ENCODE data around the gene HIF1AN. TPM values are rescaled to one million over a fixed set of nuclear protein-coding genes. Genes with fewer than 3 reads are reported as not detected.

Gene HIF1AN
- total RNA-seq, 1 donor from 2014 or later: 19.3 TPM

DNA sequence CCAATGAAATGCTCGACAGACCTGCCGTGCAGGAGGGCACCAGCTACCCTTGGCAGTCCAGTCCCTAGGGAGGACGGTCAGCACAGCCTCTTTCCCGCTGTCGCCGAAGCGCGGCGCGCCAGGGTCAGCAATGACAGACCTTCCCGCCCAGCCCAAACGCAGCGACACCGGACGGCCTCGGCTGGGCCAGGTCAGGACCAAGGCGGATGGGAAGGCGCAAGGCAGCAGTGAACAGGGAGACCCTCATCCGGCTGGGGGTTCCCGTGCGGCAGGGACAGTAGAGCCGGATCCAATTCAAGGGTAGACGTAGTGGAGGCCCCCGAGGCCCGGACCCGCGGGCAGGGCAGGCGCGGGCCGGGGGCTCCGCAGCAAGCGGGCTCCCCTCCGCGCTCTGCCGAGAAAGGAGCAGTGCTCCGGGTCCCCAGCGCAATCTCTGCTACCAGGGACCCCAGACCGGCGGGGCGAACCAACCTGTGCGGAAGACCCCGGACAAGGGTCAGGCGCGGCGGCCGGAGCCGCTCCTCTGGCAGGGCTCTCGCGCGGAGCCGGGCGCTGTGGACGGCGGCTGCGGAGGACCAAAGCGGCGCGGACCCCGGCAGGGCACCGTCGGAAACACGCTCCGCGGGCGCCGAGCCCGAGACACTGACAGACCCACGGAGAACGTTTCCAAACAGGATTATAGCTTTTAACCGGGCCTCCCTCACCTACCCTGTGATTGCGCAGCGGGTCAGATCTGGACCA is 16.3 kb upstream of the HIF1AN start, which contains the start of gene SEC31B:
Gene SEC31B (minus strand): TSS at position 551 of the 741 bp plus-strand sequence. CDS start 2,909 bp downstream, outside the sequence.
- H3K4me1 ChIP-seq (ENCODE audit: control insufficient read depth in 3 of 3, insufficient read depth in 3 of 3, low read length in 3 of 3): peaks cover 24 to 30% (median 28%) of the 10 kb centered on the region in 3 donors
- H3K27ac ChIP-seq (ENCODE audit: low read depth, low read length): peak within 1 kb of the TSS; percentile 67
- H3K4me3 ChIP-seq (ENCODE audit: low read length in 3 of 3): peak within 1 kb of the TSS; percentile 73 to 86 (median 79)
- no peaks in the 10 kb centered on the region for H3K27me3 ChIP-seq (ENCODE audit: control insufficient read depth in 3 of 3, insufficient read depth in 3 of 3, low read length in 3 of 3)
- no peaks in the 10 kb centered on the region for H3K9me3 ChIP-seq (ENCODE audit: control insufficient read depth in 3 of 3, low read length in 3 of 3)
- peaks cover 11 to 24% (median 16%) of the 10 kb centered on the region in 3 donors for H3K36me3 ChIP-seq (ENCODE audit: control insufficient read depth in 3 of 3, insufficient read depth in 3 of 3, low read length in 3 of 3)
- H3K9ac ChIP-seq (ENCODE audit: low read depth in 1 of 3, low read length in 3 of 3): peak within 1 kb of the TSS; percentile 65 to 92 (median 79)

DNA sequence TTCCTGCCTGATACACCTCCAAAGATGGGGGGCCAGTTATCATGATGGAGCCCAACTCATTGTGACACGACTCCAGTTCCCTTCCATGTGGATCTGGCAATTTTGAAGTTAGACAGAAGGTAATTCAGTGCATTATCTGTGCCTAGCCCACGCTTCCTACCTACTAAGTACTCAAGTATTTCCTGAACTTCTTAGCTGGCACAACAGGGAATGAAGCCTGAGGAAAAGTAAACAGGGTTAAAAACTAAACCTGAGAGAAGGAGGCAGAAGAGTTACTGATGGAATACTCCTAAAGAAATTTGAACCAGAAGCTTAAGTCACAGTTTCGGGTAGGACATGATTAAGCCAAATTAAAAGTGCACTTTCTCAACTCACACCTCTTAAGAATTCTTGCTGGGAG is 14.9 kb upstream of the HIF1AN start:
- Histone ChIP-seq H3K27me3 (ENCODE audit: control insufficient read depth in 3 of 3, insufficient read depth in 3 of 3, low read length in 3 of 3) (no peaks in the 10 kb centered on the region), H3K27ac (ENCODE audit: low read depth, low read length) (no peak overlapping the region)

DNA sequence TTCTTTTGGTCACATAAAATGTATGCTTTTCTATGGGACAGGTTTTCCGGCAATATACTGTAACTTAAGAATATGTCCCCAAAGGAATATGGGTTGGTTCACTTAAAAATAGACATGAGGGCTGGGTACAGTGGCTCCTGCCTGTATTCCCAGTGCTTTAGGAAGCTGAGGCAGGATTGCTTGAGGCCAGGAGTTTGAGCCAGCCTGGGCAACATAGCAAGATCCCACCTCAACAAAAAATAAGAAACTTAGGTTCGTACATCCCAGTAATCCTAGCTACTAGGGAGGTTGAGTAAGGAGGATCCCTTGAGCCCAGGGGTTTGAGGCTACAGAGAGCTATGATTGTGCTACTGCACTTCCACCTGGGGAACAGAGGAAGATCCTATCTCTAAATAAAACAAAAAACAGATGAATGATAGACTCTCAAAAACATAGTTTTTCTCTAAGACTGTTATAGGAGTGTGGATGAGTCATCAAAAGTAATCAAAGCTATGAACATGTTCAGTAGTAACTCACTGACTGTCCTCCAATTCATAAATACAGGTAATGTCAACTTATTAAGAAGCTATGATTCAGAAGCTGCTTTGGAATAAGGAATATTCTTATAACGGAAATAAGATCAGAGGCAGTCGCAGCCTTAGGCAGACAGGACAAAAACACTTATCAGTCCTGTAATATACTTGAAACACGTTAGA is 13.5 kb upstream of the HIF1AN start:
- Histone ChIP-seq H3K4me1 (ENCODE audit: control insufficient read depth in 3 of 3, insufficient read depth in 3 of 3, low read length in 3 of 3) (peaks cover 20 to 27% (median 20%) of the 10 kb centered on the region in 3 donors), H3K4me3 (ENCODE audit: low read length in 3 of 3) (no peak overlapping the region), H3K9ac (ENCODE audit: low read depth in 1 of 3, low read length in 3 of 3) (no peak overlapping the region), H3K36me3 (ENCODE audit: control insufficient read depth in 3 of 3, insufficient read depth in 3 of 3, low read length in 3 of 3) (peaks cover 38 to 44% (median 42%) of the 10 kb centered on the region in 3 donors), H3K9me3 (ENCODE audit: control insufficient read depth in 3 of 3, low read length in 3 of 3) (no peaks in the 10 kb centered on the region), H3K27ac (ENCODE audit: low read depth, low read length) (no peak overlapping the region), H3K27me3 (ENCODE audit: control insufficient read depth in 3 of 3, insufficient read depth in 3 of 3, low read length in 3 of 3) (no peaks in the 10 kb centered on the region)

More for the DNA sequence above, 14.9 kb upstream of the HIF1AN start:
- no peak overlapping the region for H3K4me3 ChIP-seq (ENCODE audit: low read length in 3 of 3)
- no peaks in the 10 kb centered on the region for H3K9me3 ChIP-seq (ENCODE audit: control insufficient read depth in 3 of 3, low read length in 3 of 3)
- H3K9ac ChIP-seq (ENCODE audit: low read depth in 1 of 3, low read length in 3 of 3): no peak overlapping the region
- H3K36me3 ChIP-seq (ENCODE audit: control insufficient read depth in 3 of 3, insufficient read depth in 3 of 3, low read length in 3 of 3): peaks cover 24 to 30% (median 29%) of the 10 kb centered on the region in 3 donors
- H3K4me1 ChIP-seq (ENCODE audit: control insufficient read depth in 3 of 3, insufficient read depth in 3 of 3, low read length in 3 of 3): peaks cover 22 to 30% (median 28%) of the 10 kb centered on the region in 3 donors

DNA sequence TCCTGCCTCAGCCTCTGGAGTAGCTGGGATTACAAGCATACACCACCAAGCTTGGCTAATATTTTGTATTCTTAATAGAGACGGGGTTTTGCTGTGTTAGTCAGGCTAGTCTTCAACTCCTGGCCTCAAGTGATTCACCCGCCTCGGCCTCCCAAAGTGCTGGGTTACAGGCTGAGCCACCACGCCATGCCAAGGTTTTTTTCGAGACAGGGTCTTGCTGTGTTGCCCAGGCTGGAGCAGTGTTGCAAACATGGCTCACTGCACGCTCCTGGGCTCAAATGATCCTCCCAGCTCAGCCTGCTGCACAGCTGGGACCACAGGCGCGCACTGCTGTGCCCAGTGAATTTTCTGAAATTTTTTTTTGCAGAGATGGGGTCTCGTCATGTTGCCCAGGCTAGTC is 12.8 kb upstream of the HIF1AN start:
- H3K36me3 ChIP-seq (ENCODE audit: control insufficient read depth in 3 of 3, insufficient read depth in 3 of 3, low read length in 3 of 3): peaks cover 38 to 44% (median 42%) of the 10 kb centered on the region in 3 donors
- H3K4me3 ChIP-seq (ENCODE audit: low read length in 3 of 3): no peak overlapping the region
- H3K4me1 ChIP-seq (ENCODE audit: control insufficient read depth in 3 of 3, insufficient read depth in 3 of 3, low read length in 3 of 3): peaks cover 15 to 28% (median 18%) of the 10 kb centered on the region in 3 donors
- no peak overlapping the region for H3K9ac ChIP-seq (ENCODE audit: low read depth in 1 of 3, low read length in 3 of 3)
- H3K27me3 ChIP-seq (ENCODE audit: control insufficient read depth in 3 of 3, insufficient read depth in 3 of 3, low read length in 3 of 3): no peaks in the 10 kb centered on the region
- no peaks in the 10 kb centered on the region for H3K9me3 ChIP-seq (ENCODE audit: control insufficient read depth in 3 of 3, low read length in 3 of 3)
- no peak overlapping the region for H3K27ac ChIP-seq (ENCODE audit: low read depth, low read length)

DNA sequence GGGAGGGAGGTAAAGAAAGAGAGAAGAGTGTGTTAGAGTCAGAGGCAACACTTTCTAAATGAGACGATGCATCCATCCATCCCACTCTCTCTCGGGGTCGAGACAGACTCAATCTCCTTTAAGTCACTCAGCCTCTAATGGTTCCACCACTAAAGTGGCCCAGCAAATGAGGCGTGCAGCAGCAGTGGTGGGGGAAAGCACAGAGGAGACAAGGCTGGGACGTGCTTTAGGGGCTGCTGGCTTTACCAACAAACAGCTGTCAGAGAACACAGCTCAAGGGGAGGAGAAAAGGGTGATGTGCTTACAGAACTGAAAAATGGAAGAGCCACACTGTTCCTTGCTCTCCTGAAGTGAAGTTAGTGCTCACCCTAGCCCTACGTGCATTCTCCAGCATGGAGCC is 11.5 kb upstream of the HIF1AN start:
- H3K36me3 ChIP-seq (ENCODE audit: control insufficient read depth in 3 of 3, insufficient read depth in 3 of 3, low read length in 3 of 3): peaks cover 38 to 44% (median 42%) of the 10 kb centered on the region in 3 donors
- no peaks in the 10 kb centered on the region for H3K9me3 ChIP-seq (ENCODE audit: control insufficient read depth in 3 of 3, low read length in 3 of 3)
- H3K27me3 ChIP-seq (ENCODE audit: control insufficient read depth in 3 of 3, insufficient read depth in 3 of 3, low read length in 3 of 3): no peaks in the 10 kb centered on the region
- H3K4me3 ChIP-seq (ENCODE audit: low read length in 3 of 3): no peak overlapping the region
- H3K9ac ChIP-seq (ENCODE audit: low read depth in 1 of 3, low read length in 3 of 3): no peak overlapping the region
- H3K27ac ChIP-seq (ENCODE audit: low read depth, low read length): no peak overlapping the region
- H3K4me1 ChIP-seq (ENCODE audit: control insufficient read depth in 3 of 3, insufficient read depth in 3 of 3, low read length in 3 of 3): peaks cover 22 to 30% (median 23%) of the 10 kb centered on the region in 3 donors

DNA sequence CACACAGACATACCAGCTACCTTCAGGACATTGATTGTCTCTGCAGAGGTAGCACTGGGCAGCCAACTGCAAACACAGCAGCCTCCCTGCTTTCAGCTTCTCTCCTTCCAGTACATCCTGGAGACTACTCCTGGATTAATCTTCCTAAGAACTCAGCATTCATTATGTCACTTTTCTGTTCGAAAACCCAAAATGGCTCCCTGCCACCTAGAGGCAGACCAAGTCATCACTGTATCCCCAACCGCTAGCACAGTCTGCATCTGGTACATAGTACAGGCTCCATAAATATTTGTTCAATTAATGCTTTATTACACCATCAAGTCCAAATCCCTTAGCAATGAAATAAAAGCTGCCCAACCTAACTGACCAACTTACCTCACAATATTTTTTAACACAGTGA is 11.1 kb upstream of the HIF1AN start:
- H3K4me1 ChIP-seq (ENCODE audit: control insufficient read depth in 3 of 3, insufficient read depth in 3 of 3, low read length in 3 of 3): peaks cover 21 to 29% (median 24%) of the 10 kb centered on the region in 3 donors
- H3K9ac ChIP-seq (ENCODE audit: low read depth in 1 of 3, low read length in 3 of 3): no peak overlapping the region
- no peak overlapping the region for H3K27ac ChIP-seq (ENCODE audit: low read depth, low read length)
- peaks cover 38 to 44% (median 42%) of the 10 kb centered on the region in 3 donors for H3K36me3 ChIP-seq (ENCODE audit: control insufficient read depth in 3 of 3, insufficient read depth in 3 of 3, low read length in 3 of 3)
- H3K9me3 ChIP-seq (ENCODE audit: control insufficient read depth in 3 of 3, low read length in 3 of 3): no peaks in the 10 kb centered on the region
- H3K27me3 ChIP-seq (ENCODE audit: control insufficient read depth in 3 of 3, insufficient read depth in 3 of 3, low read length in 3 of 3): no peaks in the 10 kb centered on the region
- no peak overlapping the region for H3K4me3 ChIP-seq (ENCODE audit: low read length in 3 of 3)

DNA sequence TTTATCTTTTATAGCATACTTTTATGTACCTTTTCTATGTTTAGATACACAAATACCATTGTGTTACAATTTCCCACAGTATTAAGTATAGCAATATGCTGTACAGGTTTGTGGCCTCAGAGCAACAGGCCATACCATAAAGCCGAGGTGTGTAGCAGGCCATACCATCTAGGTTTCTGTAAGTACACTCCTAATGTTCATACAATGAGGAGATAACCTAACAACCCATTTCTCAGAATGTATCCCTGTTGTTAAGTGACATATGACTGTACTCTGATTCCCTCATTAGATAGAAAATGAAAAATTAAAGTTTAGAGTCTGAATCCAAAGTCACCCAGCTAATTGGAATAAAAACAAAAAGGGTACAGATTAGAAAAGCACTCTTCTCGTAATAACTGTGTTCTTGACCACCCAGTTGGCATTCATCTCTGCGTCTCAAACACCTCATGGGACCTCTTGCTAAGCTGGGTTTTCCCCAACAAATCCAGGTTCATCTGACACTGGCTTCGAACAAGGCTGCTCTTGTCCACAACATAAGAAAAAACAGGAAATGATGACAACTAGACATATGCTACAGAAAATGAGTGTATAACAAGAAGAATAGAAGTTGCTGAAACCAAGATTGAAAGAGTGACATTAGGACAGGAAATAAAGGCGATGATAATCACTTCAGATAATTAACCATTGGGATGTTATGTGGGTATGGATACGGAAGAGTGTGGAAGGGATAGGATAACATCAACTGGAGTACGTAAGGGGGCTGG is 7.4 kb upstream of the HIF1AN start:
- Histone ChIP-seq H3K27ac (ENCODE audit: low read depth, low read length) (peak overlapping the region; percentile 94), H3K4me1 (ENCODE audit: control insufficient read depth in 3 of 3, insufficient read depth in 3 of 3, low read length in 3 of 3) (peaks cover 23 to 28% (median 26%) of the 10 kb centered on the region in 3 donors), H3K4me3 (ENCODE audit: low read length in 3 of 3) (peak overlapping the region; percentile 96 to 99 (median 98)), H3K9ac (ENCODE audit: low read depth in 1 of 3, low read length in 3 of 3) (peak overlapping the region; percentile 95 to 99 (median 96)), H3K9me3 (ENCODE audit: control insufficient read depth in 3 of 3, low read length in 3 of 3) (no peaks in the 10 kb centered on the region), H3K27me3 (ENCODE audit: control insufficient read depth in 3 of 3, insufficient read depth in 3 of 3, low read length in 3 of 3) (no peaks in the 10 kb centered on the region), H3K36me3 (ENCODE audit: control insufficient read depth in 3 of 3, insufficient read depth in 3 of 3, low read length in 3 of 3) (peaks cover 36 to 39% (median 38%) of the 10 kb centered on the region in 3 donors)

DNA sequence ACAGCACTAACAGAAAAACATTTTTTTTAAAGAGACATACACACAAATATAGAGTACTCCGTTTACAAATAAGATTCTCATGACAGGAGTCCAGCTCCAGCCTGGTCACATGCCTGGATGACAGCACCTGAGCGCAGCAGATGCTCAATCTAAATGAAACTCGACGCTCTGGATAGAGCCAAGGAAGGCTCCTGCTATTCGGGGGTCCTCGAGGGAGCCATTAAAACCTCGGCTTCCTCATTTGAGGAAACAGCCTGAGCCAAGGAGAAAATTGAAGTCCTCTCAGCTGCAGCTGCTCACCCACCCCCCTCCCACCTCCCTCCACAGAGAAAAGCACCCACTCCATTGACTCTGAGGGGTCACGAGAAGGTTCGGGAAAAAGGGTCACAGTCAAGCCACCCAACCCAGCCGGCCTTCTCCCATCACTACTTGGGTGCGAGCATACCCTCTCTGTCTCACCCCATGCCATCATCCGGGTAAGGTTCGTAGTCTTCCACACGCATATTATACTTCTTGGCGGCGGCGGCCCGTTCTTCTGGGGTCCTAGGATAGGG is 6.7 kb upstream of the HIF1AN start:
- H3K4me1 ChIP-seq (ENCODE audit: control insufficient read depth in 3 of 3, insufficient read depth in 3 of 3, low read length in 3 of 3): peaks cover 23 to 28% (median 26%) of the 10 kb centered on the region in 3 donors
- H3K27me3 ChIP-seq (ENCODE audit: control insufficient read depth in 3 of 3, insufficient read depth in 3 of 3, low read length in 3 of 3): no peaks in the 10 kb centered on the region
- H3K27ac ChIP-seq (ENCODE audit: low read depth, low read length): peak overlapping the region; percentile 94
- H3K9ac ChIP-seq (ENCODE audit: low read depth in 1 of 3, low read length in 3 of 3): peak overlapping the region; percentile 95 to 99 (median 96)
- H3K36me3 ChIP-seq (ENCODE audit: control insufficient read depth in 3 of 3, insufficient read depth in 3 of 3, low read length in 3 of 3): peaks cover 32% of the 10 kb centered on the region in 3 donors
- peak overlapping the region; percentile 96 to 99 (median 98) for H3K4me3 ChIP-seq (ENCODE audit: low read length in 3 of 3)
- no peaks in the 10 kb centered on the region for H3K9me3 ChIP-seq (ENCODE audit: control insufficient read depth in 3 of 3, low read length in 3 of 3)

DNA sequence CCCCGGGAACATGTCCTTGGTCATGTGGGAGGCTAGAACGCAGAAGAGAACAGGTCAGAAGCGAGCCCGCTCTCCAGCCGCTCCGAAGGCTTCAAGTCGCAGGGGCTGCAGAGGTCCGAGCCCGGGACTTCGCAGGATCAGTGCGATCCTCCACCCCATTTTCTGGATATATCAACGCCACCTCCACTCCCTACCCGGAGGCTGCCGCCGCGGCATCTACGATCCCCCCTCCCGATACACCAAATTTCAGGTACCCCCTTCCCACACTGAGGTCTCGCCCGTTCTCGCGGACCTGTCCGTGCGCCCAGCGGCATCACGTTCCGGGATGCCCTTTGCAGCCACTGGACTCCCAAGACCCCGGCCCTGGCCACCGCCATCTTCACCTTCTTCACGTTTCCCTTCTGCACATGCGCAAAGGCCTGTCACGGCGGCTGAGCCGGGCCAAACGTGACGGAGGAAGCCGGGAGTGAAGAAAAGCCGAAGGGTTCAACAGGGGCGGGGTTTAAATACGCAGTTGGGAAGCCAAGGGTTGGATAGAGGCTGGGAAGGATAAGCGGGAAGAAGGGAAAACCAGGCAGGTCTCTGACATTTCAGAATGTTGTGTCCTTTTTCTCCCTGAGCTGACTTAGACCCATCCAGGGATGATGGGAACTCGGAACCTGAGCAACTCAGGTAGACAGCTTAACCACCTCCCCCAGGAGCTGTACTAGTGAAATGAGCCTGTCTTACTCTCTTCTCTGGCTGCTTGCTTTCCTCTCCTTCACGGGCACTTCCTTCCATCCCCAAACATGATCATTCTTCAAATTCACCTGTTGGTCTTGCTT is 6.1 kb upstream of the HIF1AN start, which contains the start of gene NDUFB8:
Gene NDUFB8 (minus strand): TSS at position 397 of the 824 bp plus-strand sequence. CDS start 20 bp downstream, at position 377.
- no peaks in the 10 kb centered on the region for H3K9me3 ChIP-seq (ENCODE audit: control insufficient read depth in 3 of 3, low read length in 3 of 3)
- H3K27ac ChIP-seq (ENCODE audit: low read depth, low read length): peak within 1 kb of the TSS; percentile 94
- no peaks in the 10 kb centered on the region for H3K27me3 ChIP-seq (ENCODE audit: control insufficient read depth in 3 of 3, insufficient read depth in 3 of 3, low read length in 3 of 3)
- peaks cover 25% of the 10 kb centered on the region in 3 donors for H3K36me3 ChIP-seq (ENCODE audit: control insufficient read depth in 3 of 3, insufficient read depth in 3 of 3, low read length in 3 of 3)
- H3K4me1 ChIP-seq (ENCODE audit: control insufficient read depth in 3 of 3, insufficient read depth in 3 of 3, low read length in 3 of 3): peaks cover 23 to 28% (median 27%) of the 10 kb centered on the region in 3 donors
- peak within 1 kb of the TSS; percentile 95 to 99 (median 96) for H3K9ac ChIP-seq (ENCODE audit: low read depth in 1 of 3, low read length in 3 of 3)
- peak within 1 kb of the TSS; percentile 96 to 99 (median 98) for H3K4me3 ChIP-seq (ENCODE audit: low read length in 3 of 3)

Measured in skeletal muscle tissue (tissue), 4 donors.